Caco-2 (cell line): ENCODE measurements around the gene UBA1. TPM values are rescaled to one million over a fixed set of nuclear protein-coding genes. Genes with fewer than 3 reads are reported as not detected.

ENCODE experiments used
- BruUV-seq: library from RNA; stranded (reverse); fragments of 400-500 nt; replicated peaks from 2 replicates; lab custom pipeline; 2021; lab: Mats Ljungman, UMichigan
- CTCF ChIA-PET: fragments of 300-600 bp; sonication (Branson Sonifier 250); formaldehyde crosslinking; loops from one replicate; lab custom pipeline; 2022; ENCODE audit warnings: antibody characterized with exemption; lab: Charles Lee
- POLR2A ChIA-PET: fragments of 300-600 bp; sonication (Branson Sonifier 250); formaldehyde crosslinking; loops from one replicate; lab custom pipeline; 2022; ENCODE audit warnings: antibody characterized with exemption; lab: Charles Lee
- DNase-seq, 2 experiments: peaks; one replicate each; pipeline versions ENCODE4 v3.0.0 to v3.0.0-alpha.2; 2020 to 2022
- H3K27me3 ChIP-seq: replicated peaks from 2 replicates; pipeline ENCODE4 v1.6.0; 2011; ENCODE audit warnings: low read length; ENCODE audit not compliant: control insufficient read depth, insufficient read depth
- H3K36me3 ChIP-seq: 2 replicates; pipeline ENCODE4 v1.5.1; 2011; ENCODE audit warnings: low read length; ENCODE audit not compliant: control insufficient read depth, insufficient read depth
- H3K4me1 ChIP-seq: fragments of 250-450 bp; sonication (Bioruptor Pico); 2 replicates; pipeline ENCODE4 v1.5.1; 2020; ENCODE audit warnings: mild to moderate bottlenecking
- H3K4me3 ChIP-seq: 2 replicates; pipeline ENCODE4 v1.5.1; 2011; ENCODE audit warnings: low read depth, mild to moderate bottlenecking, control low read depth, low read length
- H3K9me3 ChIP-seq: fragments of 250-450 bp; sonication (Bioruptor Pico); 2 replicates; pipeline ENCODE4 v1.5.1; 2020; ENCODE audit warnings: mild to moderate bottlenecking, moderate library complexity
- H3K27ac Mint-ChIP-seq: one replicate; pipeline ENCODE4 v1.8.0; 2022; ENCODE audit warnings: mixed read lengths; ENCODE audit not compliant: unreplicated experiment
- H3K27me3 Mint-ChIP-seq: one replicate; pipeline ENCODE4 v1.8.0; 2022; ENCODE audit warnings: mixed read lengths; ENCODE audit not compliant: insufficient read depth, unreplicated experiment
- H3K36me3 Mint-ChIP-seq: one replicate; pipeline ENCODE4 v1.8.0; 2022; ENCODE audit warnings: mild to moderate bottlenecking, mixed read lengths; ENCODE audit not compliant: insufficient read depth, unreplicated experiment
- H3K4me1 Mint-ChIP-seq: one replicate; pipeline ENCODE4 v1.8.0; 2022; ENCODE audit warnings: low read depth, mixed read lengths; ENCODE audit not compliant: unreplicated experiment
- H3K4me3 Mint-ChIP-seq: one replicate; pipeline ENCODE4 v1.8.0; 2022; ENCODE audit warnings: mild to moderate bottlenecking, moderate library complexity, mixed read lengths; ENCODE audit not compliant: unreplicated experiment
- H3K9me3 Mint-ChIP-seq: one replicate; pipeline ENCODE4 v1.8.0; 2022; ENCODE audit warnings: mixed read lengths; ENCODE audit not compliant: unreplicated experiment
- intact Hi-C: fragments of 100-400 bp; cut with micrococcal nuclease; formaldehyde crosslinking; loops from one replicate; pipeline ENCODE4 v1.10.0; 2022; ENCODE audit not compliant: unreplicated experiment
- total RNA-seq: library from RNA; stranded (reverse); gene quantifications from 2 replicates; pipeline ENCODE4 v1.2.3, GENCODE V29; 2022
- TF ChIP-seq, protein P1 (sequence below), 2 experiments: fragments of 200-600 bp in 1 of 2; IDR thresholded peaks; 1 replicate in 1 of 2; 2 replicates in 1 of 2; pipeline versions ENCODE4 v1.5.1 to v1.8.0; 2011 to 2022; ENCODE audit warnings: antibody characterized with exemption in 1 of 2, control low read depth in 1 of 2, inconsistent platforms in 1 of 2, low read depth in 1 of 2, low read length in 1 of 2, mild to moderate bottlenecking in 1 of 2, moderate library complexity in 1 of 2; ENCODE audit not compliant: insufficient read depth in 1 of 2, severe bottlenecking in 1 of 2, unreplicated experiment in 1 of 2

The UBA1 gene
- total RNA-seq, 1 experiment from 2014 or later: 156 TPM

- intact Hi-C loops: no loop called here
- DNase-seq: peak; percentile 94
- Histone ChIP-seq H3K9me3 (no peaks in the 10 kb centered on the region), H3K36me3 (no peaks in the 10 kb centered on the region; the same call in 1 of the 2 replicates), H3K4me1 (no peaks in the 10 kb centered on the region), H3K4me3 (peak within 1 kb of the TSS; percentile 94), H3K27me3 (no peaks in the 10 kb centered on the region)
- TF ChIP-seq, protein P1, sequence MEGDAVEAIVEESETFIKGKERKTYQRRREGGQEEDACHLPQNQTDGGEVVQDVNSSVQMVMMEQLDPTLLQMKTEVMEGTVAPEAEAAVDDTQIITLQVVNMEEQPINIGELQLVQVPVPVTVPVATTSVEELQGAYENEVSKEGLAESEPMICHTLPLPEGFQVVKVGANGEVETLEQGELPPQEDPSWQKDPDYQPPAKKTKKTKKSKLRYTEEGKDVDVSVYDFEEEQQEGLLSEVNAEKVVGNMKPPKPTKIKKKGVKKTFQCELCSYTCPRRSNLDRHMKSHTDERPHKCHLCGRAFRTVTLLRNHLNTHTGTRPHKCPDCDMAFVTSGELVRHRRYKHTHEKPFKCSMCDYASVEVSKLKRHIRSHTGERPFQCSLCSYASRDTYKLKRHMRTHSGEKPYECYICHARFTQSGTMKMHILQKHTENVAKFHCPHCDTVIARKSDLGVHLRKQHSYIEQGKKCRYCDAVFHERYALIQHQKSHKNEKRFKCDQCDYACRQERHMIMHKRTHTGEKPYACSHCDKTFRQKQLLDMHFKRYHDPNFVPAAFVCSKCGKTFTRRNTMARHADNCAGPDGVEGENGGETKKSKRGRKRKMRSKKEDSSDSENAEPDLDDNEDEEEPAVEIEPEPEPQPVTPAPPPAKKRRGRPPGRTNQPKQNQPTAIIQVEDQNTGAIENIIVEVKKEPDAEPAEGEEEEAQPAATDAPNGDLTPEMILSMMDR (IDR thresholded peaks at IDR 0.05; ENCODE audit: insufficient read depth in 1 of 2, low read depth in 1 of 2, low read length in 1 of 2, severe bottlenecking in 1 of 2, unreplicated experiment in 1 of 2): peak; percentile 54 to 60
- H3K4me3 Mint-ChIP-seq: peak within 1 kb of the TSS; percentile 92
- ChIA-PET POLR2A (interaction anchor here (0.7 to 1.5 kb wide), 5 partner anchors 16 to 1551 kb away, joined by 3 to 12 read pairs (median 7); partner anchors contain the start of gene USP11), CTCF (interaction anchor here (0.6 to 1.2 kb wide), 8 partner anchors 8 to 379 kb away, joined by 3 to 6 read pairs (median 3); no protein-coding TSS in a partner anchor)
- H3K9me3 Mint-ChIP-seq: no peaks in the 10 kb centered on the region
- peaks cover 7% of the 10 kb centered on the region for H3K4me1 Mint-ChIP-seq
- peaks cover 33% of the 10 kb centered on the region for H3K36me3 Mint-ChIP-seq
- peak within 1 kb of the TSS; percentile 99 for H3K27ac Mint-ChIP-seq
- BruUV-seq: no TSS peak
- no peaks in the 10 kb centered on the region for H3K27me3 Mint-ChIP-seq
Measured at GRCh38 chrX:47144626-47145394, 48.8 kb upstream of the UBA1 start, which contains the start of the genes NDUFB11 and RBM10. Gene NDUFB11 (minus strand): TSS chrX:47144702. CDS start chrX:47144679, 23 bp downstream. Gene RBM10 (plus strand): TSS chrX:47145221. CDS start chrX:47147482, 2,261 bp downstream.

- Mint-ChIP-seq H3K27ac (peak overlapping the region; percentile 99), H3K4me3 (peak overlapping the region; percentile 92), H3K36me3 (peaks cover 35% of the 10 kb centered on the region), H3K9me3 (no peaks in the 10 kb centered on the region), H3K4me1 (peaks cover 7% of the 10 kb centered on the region), H3K27me3 (no peaks in the 10 kb centered on the region)
- H3K4me3 ChIP-seq: peak overlapping the region; percentile 94
- BruUV-seq: TSS peak; percentile 27
- H3K4me1 ChIP-seq: no peaks in the 10 kb centered on the region
- TF ChIP-seq, protein P1 (IDR thresholded peaks at IDR 0.05; ENCODE audit: insufficient read depth in 1 of 2, low read depth in 1 of 2, low read length in 1 of 2, severe bottlenecking in 1 of 2, unreplicated experiment in 1 of 2): no peak
- no peaks in the 10 kb centered on the region for H3K27me3 ChIP-seq
- POLR2A ChIA-PET: interaction anchor here (0.7 to 1.5 kb wide), 5 partner anchors 17 to 1551 kb away, joined by 3 to 12 read pairs (median 7); partner anchors contain the start of gene USP11
- no peaks in the 10 kb centered on the region; the same call in 1 of the 2 replicates for H3K36me3 ChIP-seq
- DNase-seq: peak in 1 of 2 experiments; percentile 67
- intact Hi-C loops: no loop called here
- no peaks in the 10 kb centered on the region for H3K9me3 ChIP-seq
- CTCF ChIA-PET: interaction anchor here (0.6 to 1.2 kb wide), 8 partner anchors 8 to 378 kb away, joined by 3 to 6 read pairs (median 3); no protein-coding TSS in a partner anchor
Measured at GRCh38 chrX:47145395-47146120, 48.1 kb upstream of the UBA1 start.
